ENCODE data around the gene VPS26A. TPM values are rescaled to one million over a fixed set of nuclear protein-coding genes. Genes with fewer than 3 reads are reported as not detected.

Gene VPS26A
- total RNA-seq, 1 experiment from 2014 or later: 28.3 TPM

GRCh38 chr10:69182005-69182404, 58.0 kb downstream of the VPS26A start:
- no peak overlapping the region for H3K9ac ChIP-seq (ENCODE audit: low read length)
- H3K36me3 ChIP-seq (ENCODE audit: insufficient read depth, low read length): peaks cover 4% of the 10 kb centered on the region; the same call in 1 of the 2 replicates
- peaks cover 73% of the 10 kb centered on the region for H3K79me2 ChIP-seq (ENCODE audit: low read length)
- no peaks in the 10 kb centered on the region; the same call in 1 of the 2 replicates for H4K20me1 ChIP-seq (ENCODE audit: insufficient read depth, low read depth, low read length)
- H3K4me2 ChIP-seq (ENCODE audit: low read depth, low read length, poor library complexity, severe bottlenecking): peak overlapping the region; percentile 90
- peaks cover 40% of the 10 kb centered on the region for H3K4me1 ChIP-seq (ENCODE audit: low read length)
- H3K4me3 ChIP-seq (ENCODE audit: low read length): no peak overlapping the region
- no peak for DNase-seq
- no peak overlapping the region for H3K27ac ChIP-seq (ENCODE audit: low read length)
- no peaks in the 10 kb centered on the region for H3K9me3 ChIP-seq (ENCODE audit: low read length)
- H3K9me2 ChIP-seq (replicated peaks; ENCODE audit: insufficient read depth, low read length): no peaks in the 10 kb centered on the region
- no peaks in the 10 kb centered on the region for H3K27me3 ChIP-seq (ENCODE audit: low read length)
- H2AFZ ChIP-seq (ENCODE audit: low read length): no peak overlapping the region

- Histone ChIP-seq H4K20me1 (ENCODE audit: insufficient read depth, low read depth, low read length) (no peaks in the 10 kb centered on the region; the same call in 1 of the 2 replicates), H3K36me3 (ENCODE audit: insufficient read depth, low read length) (peaks cover 38% of the 10 kb centered on the region; the same call in 1 of the 2 replicates), H3K9ac (ENCODE audit: low read length) (no peak overlapping the region), H3K27ac (ENCODE audit: low read length) (no peak overlapping the region), H2AFZ (ENCODE audit: low read length) (no peak overlapping the region), H3K4me1 (ENCODE audit: low read length) (peaks cover 23% of the 10 kb centered on the region), H3K4me2 (ENCODE audit: low read depth, low read length, poor library complexity, severe bottlenecking) (no peak overlapping the region), H3K9me3 (ENCODE audit: low read length) (no peaks in the 10 kb centered on the region), H3K4me3 (ENCODE audit: low read length) (no peak overlapping the region), H3K27me3 (ENCODE audit: low read length) (no peaks in the 10 kb centered on the region), H3K9me2 (replicated peaks; ENCODE audit: insufficient read depth, low read length) (no peaks in the 10 kb centered on the region), H3K79me2 (ENCODE audit: low read length) (peaks cover 72% of the 10 kb centered on the region)
- DNase-seq: no peak
Measured at GRCh38 chr10:69186524-69186923, 62.5 kb downstream of the VPS26A start.

- H3K9me3 ChIP-seq (ENCODE audit: low read length): no peaks in the 10 kb centered on the region
- H3K4me3 ChIP-seq (ENCODE audit: low read length): no peak overlapping the region
- no peaks in the 10 kb centered on the region for H3K79me2 ChIP-seq (ENCODE audit: low read length)
- H3K27me3 ChIP-seq (ENCODE audit: low read length): no peaks in the 10 kb centered on the region
- H3K27ac ChIP-seq (ENCODE audit: low read length): no peak overlapping the region
- H2AFZ ChIP-seq (ENCODE audit: low read length): no peak overlapping the region
- H3K4me2 ChIP-seq (ENCODE audit: low read depth, low read length, poor library complexity, severe bottlenecking): no peak overlapping the region
- DNase-seq: no peak
- H3K9ac ChIP-seq (ENCODE audit: low read length): no peak overlapping the region
- H4K20me1 ChIP-seq (ENCODE audit: insufficient read depth, low read depth, low read length): no peaks in the 10 kb centered on the region
- peaks cover 41% of the 10 kb centered on the region; the same call in 1 of the 2 replicates for H3K36me3 ChIP-seq (ENCODE audit: insufficient read depth, low read length)
- H3K9me2 ChIP-seq (replicated peaks; ENCODE audit: insufficient read depth, low read length): no peaks in the 10 kb centered on the region
- H3K4me1 ChIP-seq (ENCODE audit: low read length): no peaks in the 10 kb centered on the region
Measured at GRCh38 chr10:69201045-69201444, 77.1 kb downstream of the VPS26A start.

- no peaks in the 10 kb centered on the region for H3K27me3 ChIP-seq (ENCODE audit: low read length)
- no peaks in the 10 kb centered on the region for H3K79me2 ChIP-seq (ENCODE audit: low read length)
- no peak overlapping the region for H3K9ac ChIP-seq (ENCODE audit: low read length)
- peaks cover 40% of the 10 kb centered on the region; the same call in 1 of the 2 replicates for H3K36me3 ChIP-seq (ENCODE audit: insufficient read depth, low read length)
- H3K4me3 ChIP-seq (ENCODE audit: low read length): no peak overlapping the region
- no peaks in the 10 kb centered on the region for H4K20me1 ChIP-seq (ENCODE audit: insufficient read depth, low read depth, low read length)
- no peak for DNase-seq
- no peak overlapping the region for H3K27ac ChIP-seq (ENCODE audit: low read length)
- H3K9me2 ChIP-seq (replicated peaks; ENCODE audit: insufficient read depth, low read length): no peaks in the 10 kb centered on the region
- no peak overlapping the region for H2AFZ ChIP-seq (ENCODE audit: low read length)
- H3K4me2 ChIP-seq (ENCODE audit: low read depth, low read length, poor library complexity, severe bottlenecking): no peak overlapping the region
- no peaks in the 10 kb centered on the region for H3K9me3 ChIP-seq (ENCODE audit: low read length)
- H3K4me1 ChIP-seq (ENCODE audit: low read length): no peaks in the 10 kb centered on the region
Measured at GRCh38 chr10:69202332-69202731, 78.4 kb downstream of the VPS26A start.

- no peaks in the 10 kb centered on the region for H4K20me1 ChIP-seq (ENCODE audit: insufficient read depth, low read depth, low read length)
- no peak for DNase-seq
- no peak overlapping the region for H3K4me2 ChIP-seq (ENCODE audit: low read depth, low read length, poor library complexity, severe bottlenecking)
- H3K9me2 ChIP-seq (replicated peaks; ENCODE audit: insufficient read depth, low read length): no peaks in the 10 kb centered on the region
- peaks cover 29% of the 10 kb centered on the region for H3K36me3 ChIP-seq (ENCODE audit: insufficient read depth, low read length)
- H3K4me3 ChIP-seq (ENCODE audit: low read length): no peak overlapping the region
- no peak overlapping the region for H2AFZ ChIP-seq (ENCODE audit: low read length)
- H3K9ac ChIP-seq (ENCODE audit: low read length): no peak overlapping the region
- H3K9me3 ChIP-seq (ENCODE audit: low read length): no peaks in the 10 kb centered on the region
- no peaks in the 10 kb centered on the region for H3K79me2 ChIP-seq (ENCODE audit: low read length)
- H3K27me3 ChIP-seq (ENCODE audit: low read length): no peaks in the 10 kb centered on the region
- H3K4me1 ChIP-seq (ENCODE audit: low read length): no peaks in the 10 kb centered on the region
- no peak overlapping the region for H3K27ac ChIP-seq (ENCODE audit: low read length)
Measured at GRCh38 chr10:69208761-69209160, 84.8 kb downstream of the VPS26A start.

- H3K4me1 ChIP-seq (ENCODE audit: low read length): no peaks in the 10 kb centered on the region
- H3K9me3 ChIP-seq (ENCODE audit: low read length): no peaks in the 10 kb centered on the region
- no peak overlapping the region for H3K9ac ChIP-seq (ENCODE audit: low read length)
- no peak overlapping the region for H3K27ac ChIP-seq (ENCODE audit: low read length)
- no peaks in the 10 kb centered on the region for H3K27me3 ChIP-seq (ENCODE audit: low read length)
- no peak overlapping the region for H3K4me3 ChIP-seq (ENCODE audit: low read length)
- no peaks in the 10 kb centered on the region for H3K9me2 ChIP-seq (replicated peaks; ENCODE audit: insufficient read depth, low read length)
- H4K20me1 ChIP-seq (ENCODE audit: insufficient read depth, low read depth, low read length): no peaks in the 10 kb centered on the region
- H2AFZ ChIP-seq (ENCODE audit: low read length): no peak overlapping the region
- H3K4me2 ChIP-seq (ENCODE audit: low read depth, low read length, poor library complexity, severe bottlenecking): no peak overlapping the region
- DNase-seq: no peak
- H3K36me3 ChIP-seq (ENCODE audit: insufficient read depth, low read length): peaks cover 24% of the 10 kb centered on the region
- H3K79me2 ChIP-seq (ENCODE audit: low read length): no peaks in the 10 kb centered on the region
Measured at GRCh38 chr10:69209787-69210484, 86.0 kb downstream of the VPS26A start.

- Histone ChIP-seq H3K27ac (ENCODE audit: low read length) (no peak overlapping the region), H3K4me1 (ENCODE audit: low read length) (peaks cover 5% of the 10 kb centered on the region; the same call in 1 of the 2 replicates), H3K27me3 (ENCODE audit: low read length) (no peaks in the 10 kb centered on the region), H2AFZ (ENCODE audit: low read length) (no peak overlapping the region), H3K4me2 (ENCODE audit: low read depth, low read length, poor library complexity, severe bottlenecking) (no peak overlapping the region), H3K9me2 (replicated peaks; ENCODE audit: insufficient read depth, low read length) (no peaks in the 10 kb centered on the region), H4K20me1 (ENCODE audit: insufficient read depth, low read depth, low read length) (no peaks in the 10 kb centered on the region), H3K9ac (ENCODE audit: low read length) (no peak overlapping the region), H3K9me3 (ENCODE audit: low read length) (no peaks in the 10 kb centered on the region), H3K79me2 (ENCODE audit: low read length) (no peaks in the 10 kb centered on the region), H3K4me3 (ENCODE audit: low read length) (no peak overlapping the region), H3K36me3 (ENCODE audit: insufficient read depth, low read length) (peaks cover 16% of the 10 kb centered on the region)
- DNase-seq: no peak
Measured at GRCh38 chr10:69211104-69211503, 87.1 kb downstream of the VPS26A start.

GRCh38 chr10:69211524-69211923, 87.5 kb downstream of the VPS26A start:
- peaks cover 5% of the 10 kb centered on the region; the same call in 1 of the 2 replicates for H3K4me1 ChIP-seq (ENCODE audit: low read length)
- no peak for DNase-seq
- H2AFZ ChIP-seq (ENCODE audit: low read length): no peak overlapping the region
- no peaks in the 10 kb centered on the region for H4K20me1 ChIP-seq (ENCODE audit: insufficient read depth, low read depth, low read length)
- no peak overlapping the region for H3K4me3 ChIP-seq (ENCODE audit: low read length)
- H3K79me2 ChIP-seq (ENCODE audit: low read length): no peaks in the 10 kb centered on the region
- no peaks in the 10 kb centered on the region for H3K9me3 ChIP-seq (ENCODE audit: low read length)
- H3K9ac ChIP-seq (ENCODE audit: low read length): no peak overlapping the region
- peaks cover 14% of the 10 kb centered on the region for H3K36me3 ChIP-seq (ENCODE audit: insufficient read depth, low read length)
- no peak overlapping the region for H3K27ac ChIP-seq (ENCODE audit: low read length)
- no peaks in the 10 kb centered on the region for H3K9me2 ChIP-seq (replicated peaks; ENCODE audit: insufficient read depth, low read length)
- no peaks in the 10 kb centered on the region for H3K27me3 ChIP-seq (ENCODE audit: low read length)
- H3K4me2 ChIP-seq (ENCODE audit: low read depth, low read length, poor library complexity, severe bottlenecking): no peak overlapping the region
